Keratinocyte (primary cell): ENCODE measurements around the gene SRSF9. TPM values are rescaled to one million over a fixed set of nuclear protein-coding genes. Genes with fewer than 3 reads are reported as not detected.

Source experiments
- DNase-seq: peaks from one replicate; pipeline ENCODE4 v3.0.0-alpha.2; 2011; ENCODE audit warnings: low read depth, missing footprints, low spot score
- FAIRE-seq: peaks from 2 replicates; lab custom pipeline; 2011; peaks lifted over from hg19 to GRCh38; lab: Jason Lieb, UNC
- H2AFZ ChIP-seq: 2 replicates; pipeline ENCODE4 v1.6.0; 2012; ENCODE audit warnings: low read length, control low read depth, inconsistent platforms; ENCODE audit not compliant: control insufficient read depth
- H3K27ac ChIP-seq: 2 replicates; pipeline ENCODE4 v1.5.1; 2011; ENCODE audit warnings: low read length; ENCODE audit not compliant: control insufficient read depth, insufficient read depth
- H3K27me3 ChIP-seq: 3 replicates; pipeline ENCODE4 v1.6.0; 2011; ENCODE audit warnings: low read length; ENCODE audit not compliant: control insufficient read depth, insufficient read depth; ENCODE audit errors: extremely low read depth
- H3K36me3 ChIP-seq, 2 experiments: 2 replicates in 1 of 2; 3 replicates in 1 of 2; pipeline ENCODE4 v1.5.1; 2011; ENCODE audit warnings: low read length in 2 of 2, mild to moderate bottlenecking in 1 of 2; ENCODE audit not compliant: control insufficient read depth in 2 of 2, insufficient read depth in 2 of 2; ENCODE audit errors: extremely low read depth in 1 of 2
- H3K4me1 ChIP-seq: 3 replicates; pipeline ENCODE4 v1.5.1; 2011; ENCODE audit warnings: low read length; ENCODE audit not compliant: control insufficient read depth, insufficient read depth; ENCODE audit errors: extremely low read depth
- H3K4me2 ChIP-seq: 3 replicates; pipeline ENCODE4 v1.6.0; 2011; ENCODE audit warnings: low read depth, low read length; ENCODE audit not compliant: control insufficient read depth, insufficient read depth; ENCODE audit errors: extremely low read depth
- H3K4me3 ChIP-seq, 3 experiments: fragments of 200-600 bp in 1 of 3; sonication (generic) in 1 of 3; 2 replicates in 2 of 3; 3 replicates in 1 of 3; pipeline ENCODE4 v1.5.1; 2011 to 2016; ENCODE audit warnings: low read length in 3 of 3, mild to moderate bottlenecking in 3 of 3, control low read depth in 2 of 3, inconsistent platforms in 1 of 3, low read depth in 1 of 3, mixed read lengths in 1 of 3, mixed run types in 1 of 3, moderate library complexity in 1 of 3; ENCODE audit not compliant: control insufficient read depth in 2 of 3, insufficient read depth in 2 of 3; ENCODE audit errors: extremely low read depth in 1 of 3
- H3K79me2 ChIP-seq: 2 replicates; pipeline ENCODE4 v1.6.0; 2012; ENCODE audit warnings: low read length; ENCODE audit not compliant: control insufficient read depth, insufficient read depth
- H3K9ac ChIP-seq: 3 replicates; pipeline ENCODE4 v1.6.0; 2011; ENCODE audit warnings: low read length; ENCODE audit not compliant: control insufficient read depth, insufficient read depth; ENCODE audit errors: extremely low read depth
- H3K9me1 ChIP-seq: 3 replicates; pipeline ENCODE4 v1.6.0; 2011; ENCODE audit warnings: low read length; ENCODE audit not compliant: control insufficient read depth, insufficient read depth; ENCODE audit errors: extremely low read depth
- H3K9me3 ChIP-seq: 2 replicates; pipeline ENCODE4 v1.5.1; 2012; ENCODE audit warnings: low read depth, low read length; ENCODE audit not compliant: control insufficient read depth
- H4K20me1 ChIP-seq: 3 replicates; pipeline ENCODE4 v1.6.0; 2011; ENCODE audit warnings: low read length; ENCODE audit not compliant: control insufficient read depth, insufficient read depth; ENCODE audit errors: extremely low read depth
- CTCF ChIP-seq, 3 experiments: IDR thresholded peaks in 1 of 3; conservative IDR thresholded peaks in 1 of 3; optimal IDR thresholded peaks in 1 of 3; 2 replicates in 2 of 3; 3 replicates in 1 of 3; pipeline versions ENCODE3 to v1.5.1; 2011; ENCODE audit warnings: low read length in 3 of 3, mild to moderate bottlenecking in 3 of 3, moderate library complexity in 2 of 3, control low read depth in 1 of 3, inconsistent platforms in 1 of 3; ENCODE audit not compliant: insufficient read depth in 2 of 3; ENCODE audit errors: extremely low read depth in 1 of 3
- EZH2 ChIP-seq: IDR thresholded peaks from one replicate; pipeline ENCODE4 v1.6.1; 2012; ENCODE audit warnings: inconsistent platforms, mild to moderate bottlenecking, low read length, moderate library complexity
- dilution Hi-C: fragments of 300-500 bp; cut with MboI; formaldehyde crosslinking; loops from one replicate; pipeline ENCODE4 v1.7.0; 2020; ENCODE audit warnings: low sequenced_read_pairs; ENCODE audit not compliant: extremely low pct_ligation_motif_present
- polyA plus RNA-seq, 5 experiments: library from polyadenylated mRNA; depleted of rRNA in 3 of 5; stranded (reverse) in 3 of 5; stranded (forward) in 1 of 5; unstranded in 1 of 5; fragments of >200 nt; gene quantifications; 1 replicate in 1 of 5; 2 replicates in 3 of 5; 3 replicates in 1 of 5; pipeline versions ENCODE4 v1.2.1 to v1.2.3, GENCODE V29; 2011 to 2012; ENCODE audit warnings: missing spikeins in 2 of 5, low read depth in 1 of 5, low replicate concordance in 1 of 5

Gene SRSF9
- polyA plus RNA-seq, 1 donor (not counting 4 experiments of a cell fraction or from before 2014, with no cell fraction given) = 159 TPM

GRCh38 chr12:120465756-120466155 is 3.8 kb downstream of the SRSF9 start:
- H3K27me3 ChIP-seq = no peaks in the 10 kb centered on the region
- H4K20me1 ChIP-seq = peaks cover 11% of the 10 kb centered on the region
- H3K9me1 ChIP-seq = no peaks in the 10 kb centered on the region
- no peak overlapping the region for H3K27ac ChIP-seq
- no peaks in the 10 kb centered on the region for H3K9me3 ChIP-seq
- dilution Hi-C loops = no loop called here
- H3K4me3 ChIP-seq = no peak overlapping the region
- TF ChIP-seq CTCF (optimal IDR thresholded peaks at IDR 0.05 in 1 of 3, IDR thresholded peaks at IDR 0.05 in 1 of 3, conservative IDR thresholded peaks at IDR 0.05 in 1 of 3; ENCODE audit: extremely low read depth in 1 of 3, insufficient read depth in 2 of 3, low read length in 3 of 3) (no peak), EZH2 (no peak)
- FAIRE-seq (no peak), DNase-seq (no peak)
- H3K4me1 ChIP-seq = peaks cover 7% of the 10 kb centered on the region
- H2AFZ ChIP-seq = no peak overlapping the region
- H3K79me2 ChIP-seq = peaks cover 68% of the 10 kb centered on the region
- H3K4me2 ChIP-seq = no peak overlapping the region
- peaks cover 20 to 44% of the 10 kb centered on the region in 2 experiments for H3K36me3 ChIP-seq
- H3K9ac ChIP-seq = no peak overlapping the region

DNA sequence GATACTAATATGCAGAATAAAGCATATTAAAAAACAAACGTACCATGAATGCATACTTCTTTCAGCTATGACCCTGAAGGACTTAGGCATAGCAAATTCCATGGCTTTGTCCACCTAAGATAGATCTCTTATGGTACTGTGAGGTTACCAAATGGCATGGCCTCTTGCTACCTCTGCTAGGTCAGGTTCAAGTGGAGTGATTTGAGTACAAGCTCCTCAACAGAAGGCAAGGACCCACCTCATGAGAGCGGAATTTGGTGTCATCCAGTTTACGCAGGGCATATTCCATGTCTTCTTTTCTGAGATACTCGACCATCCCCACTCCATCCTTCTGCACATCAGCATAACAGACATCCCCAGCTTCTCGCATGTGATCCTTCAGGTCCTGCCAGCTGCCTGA is 5.8 kb downstream of the SRSF9 start:
- peaks cover 28 to 53% of the 10 kb centered on the region in 2 experiments for H3K36me3 ChIP-seq
- TF ChIP-seq CTCF (optimal IDR thresholded peaks at IDR 0.05 in 1 of 3, IDR thresholded peaks at IDR 0.05 in 1 of 3, conservative IDR thresholded peaks at IDR 0.05 in 1 of 3; ENCODE audit: extremely low read depth in 1 of 3, insufficient read depth in 2 of 3, low read length in 3 of 3) (no peak), EZH2 (no peak)
- peaks cover 11% of the 10 kb centered on the region for H4K20me1 ChIP-seq
- H3K4me1 ChIP-seq = peaks cover 2% of the 10 kb centered on the region
- H3K27ac ChIP-seq = no peak overlapping the region
- H3K9ac ChIP-seq = no peak overlapping the region
- DNase-seq (no peak), FAIRE-seq (no peak)
- no peaks in the 10 kb centered on the region for H3K27me3 ChIP-seq
- H3K9me3 ChIP-seq = no peaks in the 10 kb centered on the region
- H3K79me2 ChIP-seq = peaks cover 50% of the 10 kb centered on the region
- no peak overlapping the region for H2AFZ ChIP-seq
- H3K4me3 ChIP-seq = no peak overlapping the region
- no peaks in the 10 kb centered on the region for H3K9me1 ChIP-seq
- dilution Hi-C loops = no loop called here
- H3K4me2 ChIP-seq = no peak overlapping the region
